Calu3 (cell line): ENCODE measurements around the gene FUBP3. TPM values are rescaled to one million over a fixed set of nuclear protein-coding genes. Genes with fewer than 3 reads are reported as not detected.
A peak's percentile ranks its signal among the peaks of the same experiment; 100 is the strongest.

ENCODE experiments used
- BruUV-seq: library from RNA; stranded (reverse); fragments of 400-500 nt; replicated peaks from 2 replicates; lab custom pipeline; 2021; lab: Mats Ljungman, UMichigan
- CTCF ChIA-PET: fragments of 300-600 bp; sonication (Branson Sonifier 250); formaldehyde crosslinking; loops from one replicate; lab custom pipeline; 2022; ENCODE audit warnings: antibody characterized with exemption; lab: Charles Lee
- DNase-seq: peaks from one replicate; pipeline ENCODE4 v3.0.0; 2022
- H3K27ac Mint-ChIP-seq: one replicate; pipeline ENCODE4 v1.8.0; 2022; ENCODE audit warnings: mixed read lengths; ENCODE audit not compliant: unreplicated experiment
- H3K27me3 Mint-ChIP-seq: one replicate; pipeline ENCODE4 v1.8.0; 2022; ENCODE audit warnings: mixed read lengths; ENCODE audit not compliant: unreplicated experiment
- H3K36me3 Mint-ChIP-seq: one replicate; pipeline ENCODE4 v1.8.0; 2022; ENCODE audit warnings: mild to moderate bottlenecking, moderate library complexity, mixed read lengths; ENCODE audit not compliant: insufficient read depth, unreplicated experiment
- H3K4me1 Mint-ChIP-seq: one replicate; pipeline ENCODE4 v1.8.0; 2022; ENCODE audit warnings: mild to moderate bottlenecking, low read depth, mixed read lengths; ENCODE audit not compliant: unreplicated experiment
- H3K4me3 Mint-ChIP-seq: one replicate; pipeline ENCODE4 v1.8.0; 2022; ENCODE audit warnings: mild to moderate bottlenecking, low read depth, moderate library complexity, mixed read lengths; ENCODE audit not compliant: unreplicated experiment
- H3K9me3 Mint-ChIP-seq: one replicate; pipeline ENCODE4 v1.8.0; 2022; ENCODE audit warnings: low read depth, mixed read lengths; ENCODE audit not compliant: unreplicated experiment
- intact Hi-C: fragments of 100-400 bp; cut with micrococcal nuclease; formaldehyde crosslinking; loops from one replicate; pipeline ENCODE4 v1.10.0; 2022; ENCODE audit not compliant: unreplicated experiment
- total RNA-seq: library from RNA; stranded (reverse); gene quantifications from 2 replicates; pipeline ENCODE4 v1.2.3, GENCODE V29; 2022
- TF ChIP-seq, protein P1 (sequence below): fragments of 200-600 bp; IDR thresholded peaks from one replicate; pipeline ENCODE4 v1.8.0; 2022; ENCODE audit warnings: antibody characterized with exemption; ENCODE audit not compliant: unreplicated experiment

The FUBP3 gene
- total RNA-seq, 1 experiment from 2014 or later: 51.0 TPM

DNA sequence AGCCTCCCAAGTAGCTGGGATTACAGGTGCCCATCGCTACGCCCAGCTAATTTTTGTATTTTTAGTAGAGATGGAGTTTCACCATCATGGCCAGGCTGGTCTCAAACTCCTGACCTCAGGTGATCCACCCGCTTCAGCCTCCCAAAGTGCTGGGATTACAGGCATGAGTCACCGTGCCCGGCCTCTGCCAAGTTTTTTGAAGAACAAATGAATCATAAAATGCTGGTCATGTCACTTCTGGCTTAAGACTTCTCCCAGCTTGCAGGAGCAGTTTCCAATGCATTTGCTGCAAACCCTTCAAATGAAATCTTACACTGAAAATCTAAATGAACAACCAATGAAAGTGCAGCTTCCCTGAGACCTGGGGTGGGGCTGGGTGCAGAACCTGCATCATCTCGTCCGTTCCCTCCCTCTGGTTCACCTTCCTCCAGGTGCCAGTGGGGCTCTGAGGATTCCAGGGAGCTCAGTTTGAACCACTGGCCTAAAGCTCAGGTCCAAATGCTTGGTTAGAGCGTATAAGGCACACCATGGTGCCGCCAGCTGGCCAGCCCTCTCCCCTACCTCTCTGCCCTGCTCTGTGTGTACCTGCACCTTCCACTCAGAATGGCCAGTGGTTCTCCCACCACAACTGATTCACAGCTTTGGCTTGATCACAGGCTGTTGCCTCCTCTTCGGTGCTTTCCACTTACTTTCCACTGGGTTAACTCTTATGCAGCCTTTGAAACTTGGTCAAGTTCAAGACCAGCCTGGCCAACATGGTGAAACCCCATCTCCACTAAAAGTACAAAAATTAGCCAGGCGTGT lies 39.8 kb upstream of the FUBP3 start:
- no peaks in the 10 kb centered on the region for H3K9me3 Mint-ChIP-seq
- H3K4me3 Mint-ChIP-seq: no peak overlapping the region
- no peak overlapping the region for H3K27ac Mint-ChIP-seq
- TF ChIP-seq, protein P1, sequence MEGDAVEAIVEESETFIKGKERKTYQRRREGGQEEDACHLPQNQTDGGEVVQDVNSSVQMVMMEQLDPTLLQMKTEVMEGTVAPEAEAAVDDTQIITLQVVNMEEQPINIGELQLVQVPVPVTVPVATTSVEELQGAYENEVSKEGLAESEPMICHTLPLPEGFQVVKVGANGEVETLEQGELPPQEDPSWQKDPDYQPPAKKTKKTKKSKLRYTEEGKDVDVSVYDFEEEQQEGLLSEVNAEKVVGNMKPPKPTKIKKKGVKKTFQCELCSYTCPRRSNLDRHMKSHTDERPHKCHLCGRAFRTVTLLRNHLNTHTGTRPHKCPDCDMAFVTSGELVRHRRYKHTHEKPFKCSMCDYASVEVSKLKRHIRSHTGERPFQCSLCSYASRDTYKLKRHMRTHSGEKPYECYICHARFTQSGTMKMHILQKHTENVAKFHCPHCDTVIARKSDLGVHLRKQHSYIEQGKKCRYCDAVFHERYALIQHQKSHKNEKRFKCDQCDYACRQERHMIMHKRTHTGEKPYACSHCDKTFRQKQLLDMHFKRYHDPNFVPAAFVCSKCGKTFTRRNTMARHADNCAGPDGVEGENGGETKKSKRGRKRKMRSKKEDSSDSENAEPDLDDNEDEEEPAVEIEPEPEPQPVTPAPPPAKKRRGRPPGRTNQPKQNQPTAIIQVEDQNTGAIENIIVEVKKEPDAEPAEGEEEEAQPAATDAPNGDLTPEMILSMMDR: no peak
- CTCF ChIA-PET: no interaction called here
- H3K4me1 Mint-ChIP-seq: peaks cover 9% of the 10 kb centered on the region
- no TSS peak for BruUV-seq
- intact Hi-C loops: no loop called here
- peak; percentile 31 for DNase-seq
- H3K36me3 Mint-ChIP-seq: no peaks in the 10 kb centered on the region
- peaks cover 97% of the 10 kb centered on the region for H3K27me3 Mint-ChIP-seq

DNA sequence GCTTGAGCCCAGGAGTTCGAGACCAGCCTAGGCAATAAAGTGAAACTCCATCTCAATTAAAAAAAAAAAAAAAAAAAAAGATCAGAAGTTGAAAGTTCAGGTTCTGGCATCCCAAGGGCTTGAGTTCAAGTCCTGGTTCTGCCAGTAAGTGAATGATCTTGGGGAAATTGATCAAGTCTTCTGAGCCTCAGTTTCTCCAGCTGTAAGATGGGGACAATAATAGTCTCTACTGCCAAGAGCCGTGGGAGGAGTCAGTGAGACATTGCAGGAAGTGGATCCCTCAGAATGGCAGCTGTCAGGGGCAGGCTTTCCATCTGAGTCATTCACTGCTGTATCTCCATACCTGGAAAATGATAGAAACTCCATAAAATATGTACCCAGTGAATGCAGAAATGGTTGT lies 37.8 kb upstream of the FUBP3 start:
- Mint-ChIP-seq H3K9me3 (no peaks in the 10 kb centered on the region), H3K27ac (no peak overlapping the region), H3K36me3 (no peaks in the 10 kb centered on the region), H3K4me3 (no peak overlapping the region), H3K27me3 (peaks cover 82% of the 10 kb centered on the region), H3K4me1 (peaks cover 9% of the 10 kb centered on the region)
- TF ChIP-seq, protein P1: no peak
- no peak for DNase-seq
- CTCF ChIA-PET: interaction anchor here (0.7 kb wide), 1 partner anchor 9 kb away, joined by 4 read pairs; no protein-coding TSS in a partner anchor
- intact Hi-C loops: no loop called here
- no TSS peak for BruUV-seq

DNA sequence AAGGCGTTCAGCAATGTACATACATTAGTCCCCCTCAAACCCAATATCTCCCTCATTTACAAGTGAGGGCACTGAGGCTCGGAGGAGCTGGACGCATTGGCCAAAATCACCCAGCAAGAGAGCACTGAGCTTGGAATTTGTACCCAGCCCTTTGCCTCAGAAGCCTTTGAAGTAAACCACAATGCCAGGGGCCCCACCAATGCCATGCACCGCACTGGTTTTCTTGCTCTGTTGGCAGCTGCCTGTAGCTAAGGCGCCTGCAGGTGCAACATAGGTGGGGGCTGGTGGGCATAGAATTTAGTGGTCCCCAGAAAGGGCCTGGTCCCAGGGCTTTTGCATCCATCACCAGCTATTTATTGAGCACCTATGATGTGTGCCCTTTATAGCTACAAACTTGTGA lies 37.3 kb upstream of the FUBP3 start:
- H3K27me3 Mint-ChIP-seq: peaks cover 77% of the 10 kb centered on the region
- CTCF ChIA-PET: interaction anchor here (0.6 to 0.7 kb wide), 2 partner anchors 10 to 122 kb away, joined by 4 to 7 read pairs; partner anchors contain the start of gene PRDM12
- H3K9me3 Mint-ChIP-seq: no peaks in the 10 kb centered on the region
- TF ChIP-seq, protein P1: no peak
- H3K27ac Mint-ChIP-seq: no peak overlapping the region
- no peak overlapping the region for H3K4me3 Mint-ChIP-seq
- intact Hi-C loops: no loop called here
- H3K4me1 Mint-ChIP-seq: peaks cover 9% of the 10 kb centered on the region
- BruUV-seq: no TSS peak
- no peaks in the 10 kb centered on the region for H3K36me3 Mint-ChIP-seq
- DNase-seq: no peak

DNA sequence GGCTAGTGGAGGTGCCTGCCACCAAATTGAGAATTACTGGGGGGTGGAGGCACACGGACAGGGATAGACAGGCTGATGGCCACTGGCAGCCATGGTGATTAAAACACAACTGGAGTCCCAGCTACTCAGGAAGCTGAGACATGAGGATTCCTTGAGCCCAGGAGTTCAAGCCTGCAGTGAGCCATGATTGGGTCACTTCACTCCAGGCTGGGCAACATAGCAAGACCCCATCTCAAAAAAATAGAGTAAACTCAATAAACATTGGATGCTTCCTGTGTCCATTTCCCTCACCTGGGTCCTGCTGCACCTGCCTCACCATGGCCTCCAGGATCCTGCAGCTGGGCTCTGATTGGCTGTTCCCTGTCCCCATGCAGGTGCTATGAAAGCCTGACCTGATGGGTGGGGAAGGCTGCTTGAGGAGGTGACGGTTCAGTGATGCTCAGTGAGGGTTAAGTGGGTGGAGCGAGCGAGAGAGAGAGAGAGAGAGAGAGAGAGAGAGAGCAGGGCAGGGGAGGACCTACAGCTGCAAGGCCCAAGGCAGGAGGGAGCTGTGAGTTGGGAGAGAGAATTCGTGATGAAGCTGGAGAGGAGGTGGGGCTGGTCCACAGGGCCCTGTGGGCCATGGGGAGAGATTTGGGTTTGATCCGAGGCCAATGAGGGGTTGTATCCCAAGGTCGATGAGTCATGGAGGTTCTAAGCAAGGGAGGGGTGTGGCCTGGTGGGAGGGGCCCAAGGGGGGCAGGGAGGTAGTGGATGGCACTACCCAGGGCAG lies 36.7 kb upstream of the FUBP3 start:
- CTCF ChIA-PET: interaction anchor here (0.6 kb wide), 1 partner anchor 122 kb away, joined by 7 read pairs; the partner anchor contains the start of gene PRDM12

More for the DNA sequence above, 36.7 kb upstream of the FUBP3 start:
- H3K4me1 Mint-ChIP-seq: peaks cover 9% of the 10 kb centered on the region
- no peaks in the 10 kb centered on the region for H3K9me3 Mint-ChIP-seq
- no TSS peak for BruUV-seq
- H3K27me3 Mint-ChIP-seq: peaks cover 71% of the 10 kb centered on the region
- no peak overlapping the region for H3K4me3 Mint-ChIP-seq
- intact Hi-C loops: no loop called here
- DNase-seq: no peak
- no peak overlapping the region for H3K27ac Mint-ChIP-seq
- TF ChIP-seq, protein P1: no peak
- no peaks in the 10 kb centered on the region for H3K36me3 Mint-ChIP-seq
